ENCODE data around the gene USP21. TPM values are rescaled to one million over a fixed set of nuclear protein-coding genes. Genes with fewer than 3 reads are reported as not detected.
A peak's percentile ranks its signal among the peaks of the same experiment; 100 is the strongest.

Gene USP21, protein sequence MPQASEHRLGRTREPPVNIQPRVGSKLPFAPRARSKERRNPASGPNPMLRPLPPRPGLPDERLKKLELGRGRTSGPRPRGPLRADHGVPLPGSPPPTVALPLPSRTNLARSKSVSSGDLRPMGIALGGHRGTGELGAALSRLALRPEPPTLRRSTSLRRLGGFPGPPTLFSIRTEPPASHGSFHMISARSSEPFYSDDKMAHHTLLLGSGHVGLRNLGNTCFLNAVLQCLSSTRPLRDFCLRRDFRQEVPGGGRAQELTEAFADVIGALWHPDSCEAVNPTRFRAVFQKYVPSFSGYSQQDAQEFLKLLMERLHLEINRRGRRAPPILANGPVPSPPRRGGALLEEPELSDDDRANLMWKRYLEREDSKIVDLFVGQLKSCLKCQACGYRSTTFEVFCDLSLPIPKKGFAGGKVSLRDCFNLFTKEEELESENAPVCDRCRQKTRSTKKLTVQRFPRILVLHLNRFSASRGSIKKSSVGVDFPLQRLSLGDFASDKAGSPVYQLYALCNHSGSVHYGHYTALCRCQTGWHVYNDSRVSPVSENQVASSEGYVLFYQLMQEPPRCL
- 10 to 100 TPM in 3 of 4 donors, 1 to 10 TPM in 1; 10.0 to 27.6 (median 14.7) TPM for total RNA-seq

DNA sequence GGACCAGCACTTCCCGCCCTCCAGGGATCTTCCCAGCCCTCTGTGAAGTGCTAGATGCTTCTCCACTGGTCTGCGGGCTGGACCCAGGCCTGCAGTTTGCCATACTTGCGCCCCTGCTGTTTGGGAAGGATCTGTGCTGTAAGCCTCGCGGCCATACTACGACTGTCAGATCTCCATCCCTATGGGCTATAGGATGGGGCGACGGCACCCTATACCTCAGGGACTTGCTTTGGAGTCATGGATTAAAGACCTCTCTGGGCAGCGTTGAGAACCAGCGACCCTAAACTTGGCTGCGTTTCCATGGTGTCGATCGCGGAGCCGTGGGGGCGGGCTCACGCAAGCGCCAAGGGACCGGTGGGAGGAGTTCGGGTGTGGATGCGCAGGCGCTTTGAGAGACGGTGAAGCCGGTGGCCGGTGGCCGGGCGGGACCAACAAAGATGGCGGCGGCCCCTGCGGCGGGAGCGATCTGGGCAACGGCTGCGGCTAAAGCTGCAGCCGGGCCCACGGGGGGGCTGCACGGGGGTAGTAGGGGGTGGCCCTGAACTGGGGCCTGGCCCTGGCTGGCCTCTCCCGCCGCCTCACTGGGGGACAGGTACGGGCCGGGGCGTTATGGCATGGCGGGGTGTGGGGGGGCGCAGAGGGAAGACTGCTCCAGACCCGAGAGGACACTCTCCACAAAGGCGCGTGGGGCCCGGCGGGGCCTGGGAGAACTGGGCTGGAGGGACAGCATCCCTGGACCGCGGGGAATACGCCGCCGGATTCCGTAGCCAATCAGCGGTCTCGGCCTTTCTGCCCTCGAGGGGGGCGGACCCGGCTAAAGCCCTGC lies at the start of gene USP21:
Gene USP21, plus strand, starts transcription at position 414 of the 826 bp plus-strand sequence. CDS start 1,141 bp downstream, outside the sequence.
- peak within 1 kb of the TSS; percentile 82 to 94 (median 93) for H3K27ac ChIP-seq
- H3K9me3 ChIP-seq = no peaks in the 10 kb centered on the region
- H3K27me3 ChIP-seq = no peaks in the 10 kb centered on the region
- peaks cover 7 to 61% (median 30%) of the 10 kb centered on the region in 3 donors for H3K4me1 ChIP-seq
- H3K4me3 ChIP-seq = peak within 1 kb of the TSS; percentile 95 to 98
- ATAC-seq = peak; percentile 95
- H3K36me3 ChIP-seq = peaks cover 0 to 58% of the 10 kb centered on the region in 2 donors
- TF ChIP-seq POLR2AphosphoS5 (IDR thresholded peaks at IDR 0.05) = peak; percentile 61
- TF ChIP-seq EP300 (IDR thresholded peaks at IDR 0.05) = no peak
- peak; percentile 52 to 53 for TF ChIP-seq POLR2A (IDR thresholded peaks at IDR 0.05)
- TF ChIP-seq, protein P1, sequence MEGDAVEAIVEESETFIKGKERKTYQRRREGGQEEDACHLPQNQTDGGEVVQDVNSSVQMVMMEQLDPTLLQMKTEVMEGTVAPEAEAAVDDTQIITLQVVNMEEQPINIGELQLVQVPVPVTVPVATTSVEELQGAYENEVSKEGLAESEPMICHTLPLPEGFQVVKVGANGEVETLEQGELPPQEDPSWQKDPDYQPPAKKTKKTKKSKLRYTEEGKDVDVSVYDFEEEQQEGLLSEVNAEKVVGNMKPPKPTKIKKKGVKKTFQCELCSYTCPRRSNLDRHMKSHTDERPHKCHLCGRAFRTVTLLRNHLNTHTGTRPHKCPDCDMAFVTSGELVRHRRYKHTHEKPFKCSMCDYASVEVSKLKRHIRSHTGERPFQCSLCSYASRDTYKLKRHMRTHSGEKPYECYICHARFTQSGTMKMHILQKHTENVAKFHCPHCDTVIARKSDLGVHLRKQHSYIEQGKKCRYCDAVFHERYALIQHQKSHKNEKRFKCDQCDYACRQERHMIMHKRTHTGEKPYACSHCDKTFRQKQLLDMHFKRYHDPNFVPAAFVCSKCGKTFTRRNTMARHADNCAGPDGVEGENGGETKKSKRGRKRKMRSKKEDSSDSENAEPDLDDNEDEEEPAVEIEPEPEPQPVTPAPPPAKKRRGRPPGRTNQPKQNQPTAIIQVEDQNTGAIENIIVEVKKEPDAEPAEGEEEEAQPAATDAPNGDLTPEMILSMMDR (IDR thresholded peaks at IDR 0.05) = peak in 3 of 4 experiments; percentile 1 to 46 (median 31)
- 0% methylated on average over 1 to 10 of the region's 60 CpGs for WGBS, 2 donors (ENCODE audit: low coverage in 1 of 2)

DNA sequence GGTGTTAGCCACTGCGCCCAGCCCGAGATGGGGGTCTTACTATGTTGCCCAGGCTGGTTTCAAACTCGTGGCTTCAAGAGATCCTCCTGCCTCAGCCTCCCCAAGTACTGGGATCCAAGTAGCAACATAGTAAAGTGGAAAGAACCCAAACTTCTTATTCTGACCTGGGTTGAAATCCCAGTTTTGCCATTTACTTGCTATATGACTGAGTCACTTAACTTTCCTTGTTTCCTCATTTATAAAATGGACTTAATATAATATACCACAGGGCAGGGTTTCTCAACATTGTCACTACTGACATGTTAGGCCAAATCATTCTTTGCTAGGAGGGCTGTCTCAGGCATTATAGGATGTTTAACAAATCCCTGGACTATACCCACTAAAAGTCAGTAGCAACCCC lies 48.2 kb upstream of the USP21 start:
- ATAC-seq = no peak

DNA sequence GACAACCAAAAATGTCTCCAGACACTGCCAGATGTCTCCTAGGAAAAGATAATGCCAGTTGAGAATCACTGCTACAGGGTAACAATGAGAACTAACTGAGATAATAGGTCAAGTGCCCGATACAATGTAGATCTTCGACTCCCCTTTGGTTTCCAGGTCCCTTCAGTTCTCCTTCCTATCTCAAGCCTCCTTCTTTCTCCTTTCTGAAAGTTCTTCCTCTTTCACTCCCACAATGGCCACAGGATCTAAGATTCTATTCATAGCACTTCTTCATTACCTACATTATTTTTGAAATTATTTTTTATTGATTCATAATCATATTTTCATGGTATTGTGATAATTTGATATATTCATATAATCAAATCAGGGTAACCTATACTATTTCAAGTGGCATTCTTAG lies 47.8 kb upstream of the USP21 start:
- H3K27me3 ChIP-seq = no peaks in the 10 kb centered on the region
- 74 to 75% methylated on average over 2 of the region's 2 CpGs for WGBS, 2 donors (ENCODE audit: low coverage in 1 of 2)
- ATAC-seq = no peak
- H3K9me3 ChIP-seq = no peaks in the 10 kb centered on the region
- H3K4me3 ChIP-seq = no peak overlapping the region
- TF ChIP-seq POLR2AphosphoS5 (IDR thresholded peaks at IDR 0.05) (no peak), POLR2A (IDR thresholded peaks at IDR 0.05) (no peak)
- TF ChIP-seq, protein P1 (IDR thresholded peaks at IDR 0.05) = no peak
- peaks cover 0 to 21% of the 10 kb centered on the region in 2 donors for H3K36me3 ChIP-seq
- H3K4me1 ChIP-seq = peaks cover 0 to 44% (median 14%) of the 10 kb centered on the region in 3 donors
- H3K27ac ChIP-seq = no peak overlapping the region

More for the DNA sequence above, 48.2 kb upstream of the USP21 start:
- Histone ChIP-seq H3K27me3 (no peaks in the 10 kb centered on the region), H3K36me3 (peaks cover 0 to 21% of the 10 kb centered on the region in 2 donors), H3K4me1 (peaks cover 0 to 39% (median 10%) of the 10 kb centered on the region in 3 donors), H3K9me3 (no peaks in the 10 kb centered on the region), H3K4me3 (no peak overlapping the region), H3K27ac (no peak overlapping the region)
- TF ChIP-seq POLR2AphosphoS5 (IDR thresholded peaks at IDR 0.05) = no peak
- no peak for TF ChIP-seq EP300 (IDR thresholded peaks at IDR 0.05)
- TF ChIP-seq POLR2A (IDR thresholded peaks at IDR 0.05) = no peak
- TF ChIP-seq, protein P1 (IDR thresholded peaks at IDR 0.05) = no peak
- WGBS, 2 donors (ENCODE audit: low coverage in 1 of 2) = no CpG with 5 or more reads among the region's 3 CpGs

DNA sequence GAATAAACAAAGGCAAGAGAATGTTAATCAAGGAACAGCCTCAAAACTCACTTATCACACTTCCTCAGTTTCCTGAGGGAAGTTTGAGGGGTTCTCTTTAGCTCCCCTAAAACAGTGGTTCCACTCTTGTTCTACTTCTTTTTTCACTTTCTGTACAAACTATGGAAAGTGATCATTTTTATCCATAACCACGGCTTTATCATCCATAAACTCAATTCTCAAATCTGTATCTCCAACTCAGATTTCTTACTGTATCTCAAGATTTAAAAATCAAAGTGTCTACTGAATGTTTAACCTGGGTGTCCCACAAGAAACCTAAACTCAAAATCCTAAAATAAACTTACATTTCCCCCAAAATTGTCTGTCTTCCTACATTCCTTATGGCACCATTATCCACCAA lies 45.4 kb upstream of the USP21 start:
- H3K27me3 ChIP-seq = no peaks in the 10 kb centered on the region
- peaks cover 3 to 57% (median 25%) of the 10 kb centered on the region in 3 donors for H3K4me1 ChIP-seq
- no peaks in the 10 kb centered on the region for H3K9me3 ChIP-seq
- no peak for TF ChIP-seq EP300 (IDR thresholded peaks at IDR 0.05)
- TF ChIP-seq POLR2AphosphoS5 (IDR thresholded peaks at IDR 0.05) = no peak
- TF ChIP-seq, protein P1 (IDR thresholded peaks at IDR 0.05) = no peak
- no peak overlapping the region for H3K27ac ChIP-seq
- H3K36me3 ChIP-seq = peaks cover 0 to 19% of the 10 kb centered on the region in 2 donors
- 100% methylated on average over 1 of the region's 1 CpG for WGBS, 2 donors (ENCODE audit: low coverage in 1 of 2)
- H3K4me3 ChIP-seq = no peak overlapping the region
- no peak for ATAC-seq
